NOMO-1 (cell line): ENCODE measurements around the gene RYR2.
A peak's percentile ranks its signal among the peaks of the same experiment; 100 is the strongest.

Experiments
- DNase-seq, 2 experiments: peaks; one replicate each; lab custom pipeline; 2025; ENCODE audit not compliant: unreplicated experiment in 2 of 2; lab: John Stamatoyannopoulos, UW

RYR2 gene

GRCh38 chr1:237416924-237417655, 375.1 kb downstream of the RYR2 start:
- DNase-seq = no peak

- DNase-seq = no peak
Observed at GRCh38 chr1:237428809-237429208, 386.8 kb downstream of the RYR2 start.

GRCh38 chr1:237429252-237429651, 387.3 kb downstream of the RYR2 start:
- no peak for DNase-seq

GRCh38 chr1:237431448-237431847, 389.5 kb downstream of the RYR2 start:
- no peak for DNase-seq

GRCh38 chr1:237440346-237440745, 398.4 kb downstream of the RYR2 start:
- no peak for DNase-seq

- no peak for DNase-seq
Observed at GRCh38 chr1:237444120-237444790, 402.3 kb downstream of the RYR2 start.

- no peak for DNase-seq
Observed at GRCh38 chr1:237448042-237448441, 406.1 kb downstream of the RYR2 start.

GRCh38 chr1:237457573-237457972, 415.6 kb downstream of the RYR2 start:
- no peak for DNase-seq

- no peak for DNase-seq
Observed at GRCh38 chr1:237467320-237467719, 425.3 kb downstream of the RYR2 start.

GRCh38 chr1:237470712-237471338, 428.8 kb downstream of the RYR2 start:
- DNase-seq = peak in 1 of 2 experiments; percentile 4

GRCh38 chr1:237471377-237471776, 429.4 kb downstream of the RYR2 start:
- DNase-seq = no peak

- DNase-seq = no peak
Observed at GRCh38 chr1:237471956-237472355, 430.0 kb downstream of the RYR2 start.

- no peak for DNase-seq
Observed at GRCh38 chr1:237473854-237474253, 431.9 kb downstream of the RYR2 start.

GRCh38 chr1:237478082-237478481, 436.1 kb downstream of the RYR2 start:
- no peak for DNase-seq

GRCh38 chr1:237478842-237479241, 436.9 kb downstream of the RYR2 start:
- no peak for DNase-seq

- DNase-seq = no peak
Observed at GRCh38 chr1:237482777-237483176, 440.8 kb downstream of the RYR2 start.

GRCh38 chr1:237492359-237492758, 450.4 kb downstream of the RYR2 start:
- no peak for DNase-seq

- DNase-seq = no peak
Observed at GRCh38 chr1:237500566-237500965, 458.6 kb downstream of the RYR2 start.

GRCh38 chr1:237503292-237503691, 461.3 kb downstream of the RYR2 start:
- no peak for DNase-seq

- DNase-seq = no peak
Observed at GRCh38 chr1:237507005-237507404, 465.0 kb downstream of the RYR2 start.

GRCh38 chr1:237509748-237510147, 467.8 kb downstream of the RYR2 start:
- no peak for DNase-seq

- no peak for DNase-seq
Observed at GRCh38 chr1:237525102-237525501, 483.1 kb downstream of the RYR2 start.
